Choroid plexus epithelial cell (primary cell): ENCODE data around the gene SLC35G3.

Source experiments
- DNase-seq: peaks from one replicate; pipeline ENCODE4 v3.0.0-alpha.2; 2010; ENCODE audit warnings: low read depth
- H3K4me3 ChIP-seq: 2 replicates; pipeline ENCODE4 v1.5.1; 2011; ENCODE audit warnings: low read depth, mild to moderate bottlenecking, control low read depth, low read length, moderate library complexity
- TF ChIP-seq, protein P1 (sequence below): conservative IDR thresholded peaks from 2 replicates; pipeline ENCODE4 v1.5.1; 2011; ENCODE audit warnings: low read depth, mild to moderate bottlenecking, control low read depth, inconsistent platforms, low read length, moderate library complexity

Gene SLC35G3

DNA sequence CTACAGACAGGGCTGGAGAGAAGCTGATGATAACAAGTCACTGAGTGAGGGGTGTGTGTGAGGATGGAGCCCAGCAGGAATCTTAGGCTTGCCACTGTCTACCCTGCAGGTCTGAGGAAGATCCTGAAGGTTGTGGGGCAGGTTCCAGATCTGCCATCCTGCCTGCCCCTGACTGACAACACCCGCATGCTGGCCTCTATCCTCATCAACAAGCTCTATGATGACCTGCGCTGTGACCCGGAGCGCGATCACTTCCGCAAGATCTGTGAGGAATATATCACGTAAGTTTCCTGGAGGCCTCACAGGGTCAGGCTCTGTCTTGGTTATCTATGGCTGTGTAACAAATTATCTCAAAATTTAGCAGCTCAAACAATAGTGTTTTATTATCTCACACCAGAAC is 30.3 kb downstream of the SLC35G3 start:
- TF ChIP-seq, protein P1, sequence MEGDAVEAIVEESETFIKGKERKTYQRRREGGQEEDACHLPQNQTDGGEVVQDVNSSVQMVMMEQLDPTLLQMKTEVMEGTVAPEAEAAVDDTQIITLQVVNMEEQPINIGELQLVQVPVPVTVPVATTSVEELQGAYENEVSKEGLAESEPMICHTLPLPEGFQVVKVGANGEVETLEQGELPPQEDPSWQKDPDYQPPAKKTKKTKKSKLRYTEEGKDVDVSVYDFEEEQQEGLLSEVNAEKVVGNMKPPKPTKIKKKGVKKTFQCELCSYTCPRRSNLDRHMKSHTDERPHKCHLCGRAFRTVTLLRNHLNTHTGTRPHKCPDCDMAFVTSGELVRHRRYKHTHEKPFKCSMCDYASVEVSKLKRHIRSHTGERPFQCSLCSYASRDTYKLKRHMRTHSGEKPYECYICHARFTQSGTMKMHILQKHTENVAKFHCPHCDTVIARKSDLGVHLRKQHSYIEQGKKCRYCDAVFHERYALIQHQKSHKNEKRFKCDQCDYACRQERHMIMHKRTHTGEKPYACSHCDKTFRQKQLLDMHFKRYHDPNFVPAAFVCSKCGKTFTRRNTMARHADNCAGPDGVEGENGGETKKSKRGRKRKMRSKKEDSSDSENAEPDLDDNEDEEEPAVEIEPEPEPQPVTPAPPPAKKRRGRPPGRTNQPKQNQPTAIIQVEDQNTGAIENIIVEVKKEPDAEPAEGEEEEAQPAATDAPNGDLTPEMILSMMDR = no peak
- DNase-seq = no peak
- H3K4me3 ChIP-seq = no peak overlapping the region

DNA sequence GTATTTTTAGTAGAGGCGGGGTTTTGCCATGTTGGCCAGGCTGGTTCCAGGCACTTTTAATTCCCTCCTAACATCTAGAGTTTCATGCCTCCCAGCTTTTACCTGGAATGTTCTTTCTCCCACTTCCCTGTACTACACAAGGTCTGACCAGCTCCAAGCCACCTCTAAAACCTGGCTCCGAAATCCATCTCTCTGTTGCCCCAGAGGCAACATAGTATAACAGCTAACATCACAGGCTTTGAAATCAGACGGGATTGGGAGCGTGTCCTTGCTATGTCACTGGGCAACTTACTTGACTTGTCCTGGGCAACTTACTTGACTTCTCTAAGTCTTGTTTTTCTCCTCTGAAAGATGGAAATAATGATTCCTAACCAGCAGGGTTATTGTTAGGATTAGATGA is 31.4 kb downstream of the SLC35G3 start:
- TF ChIP-seq, protein P1 = no peak
- DNase-seq = no peak
- no peak overlapping the region for H3K4me3 ChIP-seq

DNA sequence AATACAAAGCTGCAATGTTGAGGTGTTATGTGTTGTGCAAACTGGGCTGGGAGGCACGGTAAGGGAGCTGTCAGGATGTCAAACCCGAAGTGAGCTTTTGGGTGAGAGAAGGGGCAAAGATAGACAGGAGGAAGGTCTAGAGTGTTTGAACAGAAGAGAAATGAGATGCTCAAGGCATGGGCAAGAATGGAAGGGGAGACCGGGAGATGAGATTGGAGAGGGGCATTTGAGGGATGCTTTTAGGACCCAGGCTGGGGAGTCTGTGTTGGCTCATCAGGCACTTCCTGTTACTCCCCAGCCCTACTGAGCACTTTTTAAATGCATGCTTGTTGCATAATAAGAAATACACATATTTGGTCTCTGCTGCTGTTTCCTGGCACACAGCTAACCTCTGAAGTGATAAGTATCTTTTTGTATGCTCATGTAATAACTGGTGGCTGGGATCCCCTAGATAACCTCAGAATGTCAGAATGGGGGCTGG is 32.9 kb downstream of the SLC35G3 start:
- TF ChIP-seq, protein P1 = no peak
- H3K4me3 ChIP-seq = no peak overlapping the region
- peak; percentile 5 for DNase-seq

DNA sequence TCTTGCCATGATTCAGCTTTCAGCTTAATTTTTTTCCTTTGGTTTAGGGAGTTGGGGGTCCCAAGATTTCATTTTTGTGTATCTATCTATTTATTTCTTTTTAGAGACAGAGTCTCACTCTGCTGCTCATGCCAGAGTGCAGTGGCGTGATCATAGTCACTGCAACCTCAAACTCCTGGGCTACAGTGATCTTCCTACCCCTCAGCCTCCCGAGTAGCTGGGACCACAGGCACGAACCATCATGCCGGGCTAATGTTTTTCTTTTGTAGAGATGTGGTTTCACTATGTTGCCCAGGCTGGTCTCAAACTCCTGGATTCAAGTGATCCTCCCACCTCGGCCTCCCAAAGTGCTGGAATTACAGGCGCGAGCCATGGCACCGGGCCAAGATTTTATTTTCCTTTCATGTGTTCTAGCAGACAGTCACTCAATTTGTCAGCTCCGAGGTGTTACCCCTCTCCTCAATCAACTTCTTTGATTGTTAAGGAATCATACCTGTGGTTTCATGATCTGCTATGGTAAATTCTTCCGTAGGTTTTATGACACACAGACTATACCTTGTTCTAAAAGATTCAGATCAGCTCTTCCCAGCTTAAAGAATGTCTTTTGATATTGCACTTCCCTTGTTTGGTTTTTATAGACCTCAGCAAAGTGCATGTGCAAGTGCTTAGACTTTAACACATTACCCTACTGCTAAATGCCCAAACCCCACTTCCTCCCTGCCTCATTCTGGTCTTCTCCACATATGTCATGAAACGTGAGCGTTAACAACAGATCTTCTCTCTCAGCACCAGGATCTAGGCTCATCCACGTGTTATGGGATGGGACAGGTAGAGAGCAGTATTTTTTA is 33.6 kb downstream of the SLC35G3 start:
- no peak overlapping the region for H3K4me3 ChIP-seq
- TF ChIP-seq, protein P1 = no peak
- DNase-seq = no peak

DNA sequence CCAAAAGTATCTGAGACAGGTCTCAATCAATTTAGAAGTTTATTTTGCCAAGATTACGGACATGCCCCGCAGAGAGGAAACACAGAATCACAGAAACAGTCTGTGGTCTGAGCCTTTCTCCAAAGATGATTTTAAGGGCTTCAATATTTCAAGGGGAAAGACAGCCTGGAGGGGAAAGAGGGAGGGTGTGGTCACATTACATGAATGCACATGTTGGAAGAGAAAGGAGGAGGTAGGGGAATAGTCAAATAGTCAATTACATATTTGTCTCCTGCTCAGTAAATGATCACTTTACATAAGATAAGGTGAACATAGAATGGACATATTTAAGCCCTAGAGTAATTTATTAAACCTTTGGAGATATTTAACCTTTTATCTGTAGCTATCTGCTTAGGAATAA is 34.3 kb downstream of the SLC35G3 start:
- no peak overlapping the region for H3K4me3 ChIP-seq
- TF ChIP-seq, protein P1 = no peak
- no peak for DNase-seq

DNA sequence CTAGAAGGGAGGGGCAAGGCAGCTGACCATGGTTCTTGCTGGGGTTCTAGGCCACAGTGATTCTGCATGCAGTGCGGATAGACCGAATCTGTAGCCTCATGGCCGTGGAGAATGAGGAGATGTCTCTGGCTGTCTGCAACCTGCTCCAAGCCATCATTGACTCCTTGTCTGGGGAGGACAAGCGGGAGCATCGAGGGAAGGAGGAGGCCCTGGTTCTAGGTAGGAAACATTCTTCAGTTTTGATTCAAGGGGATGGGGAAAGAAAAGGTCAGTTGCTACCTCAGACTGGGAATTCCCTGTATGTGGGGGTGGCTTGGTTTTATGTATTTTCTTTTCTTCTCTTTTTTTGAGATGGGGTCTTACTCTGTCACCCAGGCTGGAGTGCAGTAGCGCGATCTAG is 38.9 kb downstream of the SLC35G3 start:
- no peak for DNase-seq
- H3K4me3 ChIP-seq = no peak overlapping the region
- TF ChIP-seq, protein P1 = no peak
